BE2C (cell line): ENCODE data around the gene PEF1. TPM values are rescaled to one million over a fixed set of nuclear protein-coding genes. Genes with fewer than 3 reads are reported as not detected.

Experiments
- DNase-seq: peaks from one replicate; pipeline ENCODE4 v3.0.0-alpha.2; 2020
- H3K27me3 ChIP-seq: fragments of 250-450 bp; sonication (Bioruptor Pico); 2 replicates; pipeline ENCODE4 v1.5.1; 2020; ENCODE audit warnings: mild to moderate bottlenecking
- H3K36me3 ChIP-seq: fragments of 250-450 bp; sonication (Bioruptor Pico); 2 replicates; pipeline ENCODE4 v1.5.1; 2020; ENCODE audit warnings: mild to moderate bottlenecking
- H3K4me1 ChIP-seq: fragments of 250-450 bp; sonication (Bioruptor Pico); 2 replicates; pipeline ENCODE4 v1.5.1; 2020
- H3K4me3 ChIP-seq: 2 replicates; pipeline ENCODE4 v1.5.1; 2011; ENCODE audit warnings: low read depth, low read length
- H3K9me3 ChIP-seq: fragments of 250-450 bp; sonication (Bioruptor Pico); 2 replicates; pipeline ENCODE4 v1.5.1; 2020
- polyA plus RNA-seq: library from polyadenylated mRNA; unstranded; fragments of >200 nt; gene quantifications from one replicate; pipeline ENCODE4 v1.2.1, GENCODE V29; 2012; ENCODE audit warnings: low read depth, missing spikeins; ENCODE audit not compliant: insufficient read length, insufficient read depth
- TF ChIP-seq, protein P1 (sequence below): IDR thresholded peaks from 2 replicates; pipeline ENCODE4 v1.5.1; 2012; ENCODE audit warnings: mild to moderate bottlenecking, low read depth, low read length

The PEF1 gene, protein sequence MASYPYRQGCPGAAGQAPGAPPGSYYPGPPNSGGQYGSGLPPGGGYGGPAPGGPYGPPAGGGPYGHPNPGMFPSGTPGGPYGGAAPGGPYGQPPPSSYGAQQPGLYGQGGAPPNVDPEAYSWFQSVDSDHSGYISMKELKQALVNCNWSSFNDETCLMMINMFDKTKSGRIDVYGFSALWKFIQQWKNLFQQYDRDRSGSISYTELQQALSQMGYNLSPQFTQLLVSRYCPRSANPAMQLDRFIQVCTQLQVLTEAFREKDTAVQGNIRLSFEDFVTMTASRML
- 94.0 TPM for polyA plus RNA-seq

DNA sequence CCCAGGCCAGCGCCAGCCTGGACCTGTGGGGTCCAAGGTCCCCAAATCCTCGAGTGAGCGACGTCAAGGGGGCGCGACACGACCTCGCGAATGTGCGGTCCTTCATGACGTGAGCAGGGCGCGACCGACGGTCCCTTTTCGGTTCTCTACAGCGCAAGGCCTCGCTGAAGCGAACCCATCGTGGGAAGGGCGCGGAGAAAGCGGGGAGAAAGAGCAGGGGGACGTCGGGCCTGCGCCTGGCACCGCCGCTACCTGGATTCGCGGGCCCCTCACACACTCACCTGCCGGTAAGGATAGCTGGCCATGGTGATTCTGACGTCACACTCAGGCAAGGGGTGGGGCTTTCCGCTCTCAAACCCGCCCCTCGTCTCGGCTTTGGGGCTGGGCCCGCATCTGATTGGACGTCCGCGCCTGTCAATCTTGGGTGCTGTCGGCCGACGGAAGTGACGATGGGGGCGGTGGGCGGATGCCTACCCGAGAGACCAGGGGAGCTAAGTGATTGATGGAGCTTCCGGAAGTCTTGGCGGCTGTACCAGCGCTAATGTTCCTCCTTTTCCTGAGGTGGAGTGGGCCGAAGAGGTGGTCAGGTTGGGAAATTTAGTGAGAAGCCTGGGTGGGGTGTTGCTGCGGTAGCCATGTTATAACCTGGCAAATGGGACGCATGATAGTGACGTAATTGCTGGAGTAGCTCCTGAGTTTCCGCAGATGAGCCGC is at the start of gene PEF1:
Gene PEF1, minus strand, starts transcription at position 317 of the 714 bp plus-strand sequence. Its CDS starts 12 bp downstream, at position 305.
- TF ChIP-seq, protein P1, sequence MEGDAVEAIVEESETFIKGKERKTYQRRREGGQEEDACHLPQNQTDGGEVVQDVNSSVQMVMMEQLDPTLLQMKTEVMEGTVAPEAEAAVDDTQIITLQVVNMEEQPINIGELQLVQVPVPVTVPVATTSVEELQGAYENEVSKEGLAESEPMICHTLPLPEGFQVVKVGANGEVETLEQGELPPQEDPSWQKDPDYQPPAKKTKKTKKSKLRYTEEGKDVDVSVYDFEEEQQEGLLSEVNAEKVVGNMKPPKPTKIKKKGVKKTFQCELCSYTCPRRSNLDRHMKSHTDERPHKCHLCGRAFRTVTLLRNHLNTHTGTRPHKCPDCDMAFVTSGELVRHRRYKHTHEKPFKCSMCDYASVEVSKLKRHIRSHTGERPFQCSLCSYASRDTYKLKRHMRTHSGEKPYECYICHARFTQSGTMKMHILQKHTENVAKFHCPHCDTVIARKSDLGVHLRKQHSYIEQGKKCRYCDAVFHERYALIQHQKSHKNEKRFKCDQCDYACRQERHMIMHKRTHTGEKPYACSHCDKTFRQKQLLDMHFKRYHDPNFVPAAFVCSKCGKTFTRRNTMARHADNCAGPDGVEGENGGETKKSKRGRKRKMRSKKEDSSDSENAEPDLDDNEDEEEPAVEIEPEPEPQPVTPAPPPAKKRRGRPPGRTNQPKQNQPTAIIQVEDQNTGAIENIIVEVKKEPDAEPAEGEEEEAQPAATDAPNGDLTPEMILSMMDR, result no peak
- no peaks in the 10 kb centered on the region for H3K27me3 ChIP-seq
- no peaks in the 10 kb centered on the region for H3K36me3 ChIP-seq
- peak within 1 kb of the TSS; percentile 81 for H3K4me3 ChIP-seq
- peak; percentile 95 for DNase-seq
- H3K9me3 ChIP-seq, result no peaks in the 10 kb centered on the region
- no peaks in the 10 kb centered on the region; the same call in 1 of the 2 replicates for H3K4me1 ChIP-seq

DNA sequence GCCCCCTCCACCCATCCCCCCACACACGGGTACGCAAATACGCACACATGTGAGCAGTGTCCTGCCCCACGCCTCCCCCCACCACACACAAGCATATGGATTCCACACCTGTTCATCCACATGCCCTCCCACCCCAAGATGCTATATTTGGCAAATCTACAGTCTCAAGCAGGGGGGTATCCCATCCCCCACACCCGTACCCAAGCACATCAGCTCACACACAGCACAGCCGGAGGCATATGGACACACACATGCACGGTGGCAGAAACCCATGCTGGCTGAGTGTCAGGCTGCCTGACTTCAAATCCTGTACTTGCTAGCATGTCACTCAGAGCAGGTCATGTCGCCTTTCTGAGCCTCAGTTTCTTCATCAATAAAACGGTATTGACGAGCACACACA is 48.6 kb upstream of the PEF1 start:
- Histone ChIP-seq H3K9me3 (no peaks in the 10 kb centered on the region), H3K4me3 (no peak overlapping the region), H3K4me1 (no peaks in the 10 kb centered on the region), H3K27me3 (no peaks in the 10 kb centered on the region), H3K36me3 (no peaks in the 10 kb centered on the region)
- no peak for DNase-seq
- TF ChIP-seq, protein P1, result no peak

GRCh38 chr1:31691951-31692350 is 47.3 kb upstream of the PEF1 start:
- TF ChIP-seq, protein P1, result no peak
- H3K9me3 ChIP-seq, result no peaks in the 10 kb centered on the region
- no peak overlapping the region for H3K4me3 ChIP-seq
- no peak for DNase-seq
- H3K36me3 ChIP-seq, result no peaks in the 10 kb centered on the region
- no peaks in the 10 kb centered on the region for H3K27me3 ChIP-seq
- H3K4me1 ChIP-seq, result no peaks in the 10 kb centered on the region

DNA sequence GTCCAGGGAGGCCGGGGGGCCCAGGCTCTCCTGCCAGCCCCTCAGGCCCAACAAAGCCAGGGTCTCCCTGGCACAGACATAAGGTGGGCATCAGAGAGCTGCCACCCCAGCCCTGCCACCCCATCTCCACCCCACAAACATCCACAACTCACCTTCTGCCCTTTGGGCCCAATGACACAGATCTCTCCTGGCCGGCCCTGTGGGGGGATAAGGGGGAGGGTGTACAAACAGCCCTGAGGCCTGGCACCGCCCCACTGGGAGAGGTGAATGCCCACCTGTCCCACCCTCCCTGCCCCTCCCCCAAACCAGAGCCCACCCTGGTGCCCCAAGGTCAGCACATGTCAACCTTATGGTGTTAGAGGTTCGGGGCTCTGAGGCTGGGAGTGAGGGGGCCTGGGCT is 46.8 kb upstream of the PEF1 start:
- H3K9me3 ChIP-seq, result no peaks in the 10 kb centered on the region
- H3K36me3 ChIP-seq, result no peaks in the 10 kb centered on the region
- no peaks in the 10 kb centered on the region for H3K27me3 ChIP-seq
- H3K4me1 ChIP-seq, result no peaks in the 10 kb centered on the region
- H3K4me3 ChIP-seq, result no peak overlapping the region
- no peak for DNase-seq
- TF ChIP-seq, protein P1, result no peak

GRCh38 chr1:31690921-31691320 is 46.2 kb upstream of the PEF1 start:
- Histone ChIP-seq H3K36me3 (no peaks in the 10 kb centered on the region), H3K4me3 (no peak overlapping the region), H3K4me1 (no peaks in the 10 kb centered on the region), H3K9me3 (no peaks in the 10 kb centered on the region), H3K27me3 (no peaks in the 10 kb centered on the region)
- no peak for DNase-seq
- TF ChIP-seq, protein P1, result no peak

GRCh38 chr1:31689854-31690253 is 45.2 kb upstream of the PEF1 start:
- TF ChIP-seq, protein P1, result no peak
- no peaks in the 10 kb centered on the region for H3K36me3 ChIP-seq
- H3K4me3 ChIP-seq, result no peak overlapping the region
- H3K9me3 ChIP-seq, result no peaks in the 10 kb centered on the region
- H3K27me3 ChIP-seq, result no peaks in the 10 kb centered on the region
- no peaks in the 10 kb centered on the region for H3K4me1 ChIP-seq
- no peak for DNase-seq
